ENCODE measurements around the gene ANKS1B.

ANKS1B gene

DNA sequence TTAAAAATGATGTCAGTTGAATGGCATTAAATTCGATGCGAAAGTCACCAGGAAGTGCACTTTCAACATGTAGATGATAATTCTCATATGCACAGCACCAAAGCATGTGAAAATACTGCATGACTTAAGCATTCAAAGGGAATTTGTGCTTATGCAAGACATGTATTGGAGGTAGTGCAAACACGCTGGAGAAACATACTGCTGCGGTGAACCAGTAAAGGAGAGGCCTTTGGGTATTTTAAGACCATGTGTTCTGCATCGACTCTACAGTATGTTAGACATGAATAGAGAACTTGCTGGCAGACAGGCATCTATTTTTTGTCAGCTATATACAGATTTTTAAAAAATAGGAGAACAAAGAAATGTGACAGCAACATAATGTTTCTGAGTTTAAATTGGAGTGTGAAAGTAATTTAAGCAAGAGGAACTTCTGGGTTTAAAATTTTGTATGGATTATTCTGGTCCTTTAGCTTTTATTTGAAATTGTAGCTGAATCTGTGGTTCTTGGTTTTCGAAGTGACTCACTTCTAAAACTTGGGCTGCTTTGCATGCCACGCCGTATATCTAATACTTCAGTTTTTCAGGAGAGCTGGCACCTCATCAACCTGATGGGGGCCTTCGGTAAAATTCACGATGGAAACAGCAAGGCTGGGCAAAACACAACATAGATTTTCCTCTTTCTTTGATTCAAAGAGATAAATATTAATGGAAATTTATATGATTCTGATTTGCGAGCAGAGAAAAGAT, 930.9 kb downstream of the ANKS1B start:
- Histone ChIP-seq H3K79me2 (ENCODE audit: insufficient read depth, low read length) (no peaks in the 10 kb centered on the region), H3K4me1 (ENCODE audit: insufficient read depth, low read length, poor library complexity, severe bottlenecking) (no peaks in the 10 kb centered on the region), H4K20me1 (ENCODE audit: insufficient read depth, low read length, poor library complexity, severe bottlenecking) (no peaks in the 10 kb centered on the region), H3K9me2 (replicated peaks; ENCODE audit: low read depth, low read length) (no peaks in the 10 kb centered on the region), H3K4me2 (ENCODE audit: low read depth, low read length, poor library complexity, severe bottlenecking) (no peak overlapping the region), H3K9ac (ENCODE audit: low read depth, low read length, poor library complexity, severe bottlenecking) (no peak overlapping the region), H3K27me3 (ENCODE audit: insufficient read depth, low read length, poor library complexity, severe bottlenecking) (no peaks in the 10 kb centered on the region), H3F3A (ENCODE audit: low read depth) (no peaks in the 10 kb centered on the region), H3K36me3 (ENCODE audit: insufficient read depth, low read length) (no peaks in the 10 kb centered on the region), H3K9me3 (ENCODE audit: insufficient read depth, low read depth, low read length) (no peaks in the 10 kb centered on the region), H2AFZ (ENCODE audit: low read length) (no peak overlapping the region), H3K4me3 (ENCODE audit: low read length, poor library complexity, severe bottlenecking) (no peak overlapping the region)
- TF ChIP-seq, protein P1, sequence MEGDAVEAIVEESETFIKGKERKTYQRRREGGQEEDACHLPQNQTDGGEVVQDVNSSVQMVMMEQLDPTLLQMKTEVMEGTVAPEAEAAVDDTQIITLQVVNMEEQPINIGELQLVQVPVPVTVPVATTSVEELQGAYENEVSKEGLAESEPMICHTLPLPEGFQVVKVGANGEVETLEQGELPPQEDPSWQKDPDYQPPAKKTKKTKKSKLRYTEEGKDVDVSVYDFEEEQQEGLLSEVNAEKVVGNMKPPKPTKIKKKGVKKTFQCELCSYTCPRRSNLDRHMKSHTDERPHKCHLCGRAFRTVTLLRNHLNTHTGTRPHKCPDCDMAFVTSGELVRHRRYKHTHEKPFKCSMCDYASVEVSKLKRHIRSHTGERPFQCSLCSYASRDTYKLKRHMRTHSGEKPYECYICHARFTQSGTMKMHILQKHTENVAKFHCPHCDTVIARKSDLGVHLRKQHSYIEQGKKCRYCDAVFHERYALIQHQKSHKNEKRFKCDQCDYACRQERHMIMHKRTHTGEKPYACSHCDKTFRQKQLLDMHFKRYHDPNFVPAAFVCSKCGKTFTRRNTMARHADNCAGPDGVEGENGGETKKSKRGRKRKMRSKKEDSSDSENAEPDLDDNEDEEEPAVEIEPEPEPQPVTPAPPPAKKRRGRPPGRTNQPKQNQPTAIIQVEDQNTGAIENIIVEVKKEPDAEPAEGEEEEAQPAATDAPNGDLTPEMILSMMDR (conservative IDR thresholded peaks at IDR 0.05; ENCODE audit: low read length) = no peak
- no peak for TF ChIP-seq EZH2phosphoT487 (IDR thresholded peaks at IDR 0.05; ENCODE audit: borderline replicate concordance)

DNA sequence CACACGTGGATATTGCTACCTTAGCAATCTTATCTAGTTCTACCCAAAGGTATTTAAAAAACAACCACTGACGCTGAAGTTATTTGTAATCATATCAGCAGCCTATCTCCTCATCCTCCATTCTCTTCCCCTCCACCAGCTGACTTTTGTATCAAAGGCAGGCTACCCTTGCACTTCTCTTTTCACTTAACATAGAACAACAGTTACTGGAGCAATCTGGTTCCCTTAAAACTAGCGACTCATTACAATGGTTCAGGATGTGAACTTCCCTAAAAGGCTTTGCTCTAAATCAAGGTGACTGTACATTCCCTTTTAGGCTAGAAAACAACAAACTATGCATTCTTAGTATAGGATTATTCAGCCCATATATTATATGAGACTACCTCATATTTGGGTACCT, 935.0 kb downstream of the ANKS1B start:
- no peak overlapping the region for H3K4me3 ChIP-seq (ENCODE audit: low read length, poor library complexity, severe bottlenecking)
- H3F3A ChIP-seq (ENCODE audit: low read depth) = no peaks in the 10 kb centered on the region
- TF ChIP-seq, protein P1 (conservative IDR thresholded peaks at IDR 0.05; ENCODE audit: low read length) = no peak
- TF ChIP-seq EZH2phosphoT487 (IDR thresholded peaks at IDR 0.05; ENCODE audit: borderline replicate concordance) = no peak
- no peaks in the 10 kb centered on the region for H3K79me2 ChIP-seq (ENCODE audit: insufficient read depth, low read length)
- H2AFZ ChIP-seq (ENCODE audit: low read length) = no peak overlapping the region
- H3K4me1 ChIP-seq (ENCODE audit: insufficient read depth, low read length, poor library complexity, severe bottlenecking) = no peaks in the 10 kb centered on the region
- H3K36me3 ChIP-seq (ENCODE audit: insufficient read depth, low read length) = no peaks in the 10 kb centered on the region
- no peak overlapping the region for H3K4me2 ChIP-seq (ENCODE audit: low read depth, low read length, poor library complexity, severe bottlenecking)
- H3K9me2 ChIP-seq (replicated peaks; ENCODE audit: low read depth, low read length) = no peaks in the 10 kb centered on the region
- H3K9ac ChIP-seq (ENCODE audit: low read depth, low read length, poor library complexity, severe bottlenecking) = no peak overlapping the region
- H3K9me3 ChIP-seq (ENCODE audit: insufficient read depth, low read depth, low read length) = no peaks in the 10 kb centered on the region
- no peaks in the 10 kb centered on the region for H4K20me1 ChIP-seq (ENCODE audit: insufficient read depth, low read length, poor library complexity, severe bottlenecking)
- no peaks in the 10 kb centered on the region for H3K27me3 ChIP-seq (ENCODE audit: insufficient read depth, low read length, poor library complexity, severe bottlenecking)

DNA sequence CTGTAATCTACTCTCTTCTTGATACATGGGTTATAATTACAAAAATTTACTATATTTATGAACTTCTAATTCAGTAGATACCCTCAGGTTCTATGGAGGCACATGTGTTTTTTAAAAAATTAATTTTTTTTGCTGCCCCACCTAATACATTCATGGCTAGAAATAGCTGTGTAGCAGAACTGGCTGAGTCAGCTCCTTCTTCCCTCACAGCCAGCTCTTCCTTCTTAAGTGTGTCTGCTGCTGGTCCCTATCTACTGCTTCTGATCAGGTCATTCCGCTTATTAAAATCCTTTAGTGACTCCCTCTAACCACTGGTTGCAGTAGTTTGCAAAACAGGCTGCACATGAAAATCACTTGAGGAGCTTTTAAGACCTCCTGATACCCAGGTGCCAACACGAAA, 939.6 kb downstream of the ANKS1B start:
- Histone ChIP-seq H3K36me3 (ENCODE audit: insufficient read depth, low read length) (no peaks in the 10 kb centered on the region), H3K4me3 (ENCODE audit: low read length, poor library complexity, severe bottlenecking) (no peak overlapping the region), H3K9ac (ENCODE audit: low read depth, low read length, poor library complexity, severe bottlenecking) (no peak overlapping the region), H3F3A (ENCODE audit: low read depth) (no peaks in the 10 kb centered on the region), H3K4me1 (ENCODE audit: insufficient read depth, low read length, poor library complexity, severe bottlenecking) (no peaks in the 10 kb centered on the region), H3K79me2 (ENCODE audit: insufficient read depth, low read length) (no peaks in the 10 kb centered on the region), H4K20me1 (ENCODE audit: insufficient read depth, low read length, poor library complexity, severe bottlenecking) (no peaks in the 10 kb centered on the region), H3K4me2 (ENCODE audit: low read depth, low read length, poor library complexity, severe bottlenecking) (no peak overlapping the region), H3K27me3 (ENCODE audit: insufficient read depth, low read length, poor library complexity, severe bottlenecking) (no peaks in the 10 kb centered on the region), H2AFZ (ENCODE audit: low read length) (no peak overlapping the region), H3K9me2 (replicated peaks; ENCODE audit: low read depth, low read length) (no peaks in the 10 kb centered on the region), H3K9me3 (ENCODE audit: insufficient read depth, low read depth, low read length) (no peaks in the 10 kb centered on the region)
- TF ChIP-seq, protein P1 (conservative IDR thresholded peaks at IDR 0.05; ENCODE audit: low read length) = no peak
- TF ChIP-seq EZH2phosphoT487 (IDR thresholded peaks at IDR 0.05; ENCODE audit: borderline replicate concordance) = no peak
